ENCODE results near the gene PTPN14.
"Not testable (repeated sequence)": the region's sequence is repeated elsewhere in the genome, so short reads cannot be mapped to it uniquely, and the experiment has no call there.

The PTPN14 gene

DNA sequence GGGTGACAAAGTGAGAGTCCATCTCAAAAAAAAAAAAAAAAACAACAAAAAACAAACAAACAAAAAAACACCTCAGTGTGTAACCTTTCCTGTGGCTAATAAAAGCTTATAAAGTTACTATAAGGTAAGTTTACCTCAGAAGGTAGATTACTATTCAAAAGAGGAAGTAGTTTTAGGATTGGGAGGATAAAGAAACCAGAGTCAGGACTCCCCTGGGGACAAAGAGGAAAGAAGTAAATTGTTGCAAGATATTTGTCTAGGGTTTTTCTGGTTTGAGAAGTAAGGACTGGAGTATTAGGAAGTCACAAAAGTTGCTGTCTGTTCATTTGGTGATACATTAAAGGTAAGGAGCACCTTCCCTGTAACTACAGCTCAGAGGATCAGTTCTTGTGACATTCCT lies 27.8 kb upstream of the PTPN14 start:
- Histone ChIP-seq H3K9me3 (ENCODE audit: insufficient read depth, low read length) (peaks cover 6% of the 10 kb centered on the region; the same call in 1 of the 2 replicates), H3K79me2 (ENCODE audit: low read length) (no peaks in the 10 kb centered on the region), H3K4me2 (ENCODE audit: low read length) (no peak overlapping the region), H3K27me3 (ENCODE audit: low read depth, low read length) (peaks cover 15% of the 10 kb centered on the region), H3K9ac (ENCODE audit: low read length) (no peak overlapping the region), H3K27ac (ENCODE audit: low read length) (no peak overlapping the region), H3K4me3 (ENCODE audit: low read length) (no peak overlapping the region), H2AFZ (ENCODE audit: low read depth, low read length) (no peak overlapping the region), H4K20me1 (ENCODE audit: insufficient read depth, low read length) (no peaks in the 10 kb centered on the region), H3K36me3 (replicated peaks; ENCODE audit: low read depth, low read length) (no peaks in the 10 kb centered on the region), H3K4me1 (ENCODE audit: low read length) (peaks cover 4% of the 10 kb centered on the region)
- TF ChIP-seq EZH2phosphoT487 (IDR thresholded peaks at IDR 0.05; ENCODE audit: low read depth) = no peak
- TF ChIP-seq, protein P1, sequence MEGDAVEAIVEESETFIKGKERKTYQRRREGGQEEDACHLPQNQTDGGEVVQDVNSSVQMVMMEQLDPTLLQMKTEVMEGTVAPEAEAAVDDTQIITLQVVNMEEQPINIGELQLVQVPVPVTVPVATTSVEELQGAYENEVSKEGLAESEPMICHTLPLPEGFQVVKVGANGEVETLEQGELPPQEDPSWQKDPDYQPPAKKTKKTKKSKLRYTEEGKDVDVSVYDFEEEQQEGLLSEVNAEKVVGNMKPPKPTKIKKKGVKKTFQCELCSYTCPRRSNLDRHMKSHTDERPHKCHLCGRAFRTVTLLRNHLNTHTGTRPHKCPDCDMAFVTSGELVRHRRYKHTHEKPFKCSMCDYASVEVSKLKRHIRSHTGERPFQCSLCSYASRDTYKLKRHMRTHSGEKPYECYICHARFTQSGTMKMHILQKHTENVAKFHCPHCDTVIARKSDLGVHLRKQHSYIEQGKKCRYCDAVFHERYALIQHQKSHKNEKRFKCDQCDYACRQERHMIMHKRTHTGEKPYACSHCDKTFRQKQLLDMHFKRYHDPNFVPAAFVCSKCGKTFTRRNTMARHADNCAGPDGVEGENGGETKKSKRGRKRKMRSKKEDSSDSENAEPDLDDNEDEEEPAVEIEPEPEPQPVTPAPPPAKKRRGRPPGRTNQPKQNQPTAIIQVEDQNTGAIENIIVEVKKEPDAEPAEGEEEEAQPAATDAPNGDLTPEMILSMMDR (IDR thresholded peaks at IDR 0.05; ENCODE audit: low read depth, low read length) = no peak

DNA sequence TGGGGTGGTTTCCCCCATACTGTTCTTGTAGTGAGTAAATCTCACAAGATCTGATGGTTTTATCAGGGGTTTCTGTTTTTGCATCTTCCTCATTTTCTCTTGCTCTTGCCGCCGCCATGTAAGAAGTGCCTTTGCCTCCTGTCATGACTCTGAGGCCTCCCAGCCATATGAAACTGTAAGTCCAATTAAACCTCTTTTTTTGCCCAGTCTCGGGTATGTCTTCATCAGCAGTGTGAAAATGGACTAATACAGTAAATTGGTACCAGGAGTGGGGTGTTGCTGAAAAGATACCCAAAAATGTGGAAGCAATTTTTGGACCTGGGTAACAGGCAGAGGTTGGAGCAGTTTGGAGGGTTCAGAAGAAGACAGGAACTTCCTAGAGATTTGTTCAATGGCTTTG lies 24.7 kb upstream of the PTPN14 start:
- H3K9ac ChIP-seq (ENCODE audit: low read length); H3K4me2 ChIP-seq (ENCODE audit: low read length); H3K9me3 ChIP-seq (ENCODE audit: insufficient read depth, low read length); H4K20me1 ChIP-seq (ENCODE audit: insufficient read depth, low read length); H2AFZ ChIP-seq (ENCODE audit: low read depth, low read length); H3K36me3 ChIP-seq (replicated peaks; ENCODE audit: low read depth, low read length); H3K4me3 ChIP-seq (ENCODE audit: low read length); H3K4me1 ChIP-seq (ENCODE audit: low read length); H3K27ac ChIP-seq (ENCODE audit: low read length); H3K27me3 ChIP-seq (ENCODE audit: low read depth, low read length); H3K79me2 ChIP-seq (ENCODE audit: low read length): not testable (repeated sequence)

DNA sequence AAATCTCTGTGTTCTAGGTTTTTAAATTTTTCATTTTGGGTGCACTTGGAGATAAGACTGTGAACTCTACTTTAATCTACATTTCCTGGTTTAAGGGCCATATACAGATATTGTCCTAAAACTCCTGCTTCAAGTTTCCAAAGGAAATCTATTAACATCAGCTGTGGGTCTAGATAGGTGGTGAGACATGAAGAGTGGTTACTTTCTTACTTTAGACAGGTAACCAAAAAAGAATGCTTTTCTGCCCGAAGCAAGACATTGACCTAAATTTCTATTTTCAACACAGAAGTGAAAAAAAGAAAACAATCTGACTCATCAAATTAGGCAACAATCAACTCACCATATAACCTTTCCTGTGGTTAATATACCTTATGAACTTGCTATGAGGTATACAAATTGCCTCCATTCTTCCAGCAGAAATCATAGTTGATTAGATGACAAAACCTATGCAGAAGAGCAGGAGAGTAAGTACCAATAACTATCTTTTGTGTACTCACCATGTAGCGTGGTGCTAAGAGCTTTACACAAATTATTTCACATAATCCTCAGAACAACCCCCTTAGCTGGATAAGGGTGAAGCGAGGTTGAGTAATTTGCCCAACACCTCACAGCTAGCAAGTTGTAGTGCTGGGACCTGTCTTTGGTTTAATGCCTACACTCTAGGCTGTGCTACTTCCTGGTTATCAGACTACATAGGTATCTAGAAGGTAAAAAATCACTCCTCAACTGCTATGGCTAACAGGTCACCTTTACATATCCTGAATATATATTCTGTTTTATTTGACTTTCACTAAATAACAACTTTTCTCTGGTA lies 23.4 kb upstream of the PTPN14 start:
- peaks cover 6% of the 10 kb centered on the region; the same call in 1 of the 2 replicates for H3K9me3 ChIP-seq (ENCODE audit: insufficient read depth, low read length)
- H3K36me3 ChIP-seq (replicated peaks; ENCODE audit: low read depth, low read length) = no peaks in the 10 kb centered on the region
- H3K4me1 ChIP-seq (ENCODE audit: low read length) = peaks cover 17% of the 10 kb centered on the region
- no peak for TF ChIP-seq EZH2phosphoT487 (IDR thresholded peaks at IDR 0.05; ENCODE audit: low read depth)
- TF ChIP-seq, protein P1 (IDR thresholded peaks at IDR 0.05; ENCODE audit: low read depth, low read length) = no peak
- no peak overlapping the region for H3K27ac ChIP-seq (ENCODE audit: low read length)
- no peak overlapping the region for H3K9ac ChIP-seq (ENCODE audit: low read length)
- H4K20me1 ChIP-seq (ENCODE audit: insufficient read depth, low read length) = no peaks in the 10 kb centered on the region
- no peaks in the 10 kb centered on the region for H3K27me3 ChIP-seq (ENCODE audit: low read depth, low read length)
- H3K4me3 ChIP-seq (ENCODE audit: low read length) = no peak overlapping the region
- no peaks in the 10 kb centered on the region for H3K79me2 ChIP-seq (ENCODE audit: low read length)
- H3K4me2 ChIP-seq (ENCODE audit: low read length) = no peak overlapping the region
- no peak overlapping the region for H2AFZ ChIP-seq (ENCODE audit: low read depth, low read length)

DNA sequence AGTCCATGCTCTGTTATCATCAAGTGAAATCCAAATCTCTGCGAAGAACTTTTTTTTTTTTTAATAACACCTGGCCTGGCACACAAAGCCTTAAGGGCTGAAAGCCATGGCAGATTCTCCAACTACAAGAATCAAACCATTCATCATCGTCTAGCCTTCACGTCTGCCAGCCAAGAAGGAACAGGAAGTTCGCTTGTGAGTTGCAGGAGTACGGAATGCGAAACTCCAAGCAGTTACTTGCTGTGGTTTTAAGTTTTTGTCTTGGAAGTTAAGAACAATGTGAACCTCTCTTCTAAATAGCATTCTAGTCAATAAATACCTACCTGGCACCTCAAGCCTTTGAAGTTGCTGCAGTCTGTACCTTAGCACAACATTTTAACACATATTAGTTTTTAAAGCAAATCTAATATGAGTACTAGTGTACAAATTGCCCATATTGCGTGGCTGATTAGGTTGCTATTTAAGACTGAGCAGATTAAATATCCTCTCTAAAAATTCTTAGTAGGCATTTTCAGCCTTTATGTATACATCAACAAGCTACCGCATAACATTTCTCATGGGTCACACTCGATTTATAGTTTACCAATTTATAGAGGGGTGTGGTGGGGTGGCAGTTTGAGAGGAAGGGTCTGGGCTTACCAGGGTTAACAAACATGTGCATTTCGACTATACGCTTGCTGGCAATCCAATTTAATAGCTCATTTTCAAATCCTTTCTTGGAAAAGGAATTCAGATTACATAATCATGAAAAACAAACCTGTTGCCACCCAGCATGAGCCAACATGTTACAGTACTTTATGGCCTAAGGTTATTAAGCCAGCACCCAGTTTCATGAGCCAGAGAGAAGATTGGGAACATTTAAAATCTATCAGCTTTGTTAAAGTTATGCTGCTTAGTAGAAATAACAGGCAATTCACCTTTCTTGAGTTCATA lies 22.2 kb upstream of the PTPN14 start:
- TF ChIP-seq, protein P1 (IDR thresholded peaks at IDR 0.05; ENCODE audit: low read depth, low read length) = no peak
- no peak for TF ChIP-seq EZH2phosphoT487 (IDR thresholded peaks at IDR 0.05; ENCODE audit: low read depth)
- Histone ChIP-seq H3K27me3 (ENCODE audit: low read depth, low read length) (no peaks in the 10 kb centered on the region), H3K4me2 (ENCODE audit: low read length) (no peak overlapping the region), H3K4me1 (ENCODE audit: low read length) (peaks cover 13% of the 10 kb centered on the region), H3K79me2 (ENCODE audit: low read length) (no peaks in the 10 kb centered on the region), H3K4me3 (ENCODE audit: low read length) (no peak overlapping the region), H3K9me3 (ENCODE audit: insufficient read depth, low read length) (peaks cover 6% of the 10 kb centered on the region; the same call in 1 of the 2 replicates), H2AFZ (ENCODE audit: low read depth, low read length) (no peak overlapping the region), H3K9ac (ENCODE audit: low read length) (no peak overlapping the region), H3K27ac (ENCODE audit: low read length) (no peak overlapping the region), H4K20me1 (ENCODE audit: insufficient read depth, low read length) (no peaks in the 10 kb centered on the region), H3K36me3 (replicated peaks; ENCODE audit: low read depth, low read length) (no peaks in the 10 kb centered on the region)
